IMR-90 (cell line): Measurements from ENCODE around the gene PTPRO. TPM values are rescaled to one million over a fixed set of nuclear protein-coding genes. Genes with fewer than 3 reads are reported as not detected.

Experiments used
- ATAC-seq: fragments of 200-7000 bp; cut with Tn5 transposase; 2 replicates; pipeline ENCODE4 v1.9.1; 2020; ENCODE audit warnings: low read depth, mild to moderate bottlenecking, moderate library complexity
- BruUV-seq: library from RNA; stranded (reverse); fragments of 400-500 nt; replicated peaks from 2 replicates; lab custom pipeline; 2021; lab: Mats Ljungman, UMichigan
- CTCF ChIA-PET: fragments of 300-600 bp; formaldehyde crosslinking; extraction: SDS; loops from one replicate; lab custom pipeline; 2021; ENCODE audit warnings: antibody characterized with exemption; lab: Yijun Ruan, JAX
- POLR2A ChIA-PET: fragments of 300-600 bp; sonication (Branson Sonifier 250); formaldehyde crosslinking; loops from one replicate; lab custom pipeline; 2022; ENCODE audit warnings: antibody characterized with exemption; ENCODE audit not compliant: unreplicated experiment; lab: Charles Lee
- DNase-seq: peaks from one replicate; pipeline ENCODE4 v3.0.0; 2013
- H2AFZ ChIP-seq: replicated peaks from 2 replicates; pipeline ENCODE3; 2013; ENCODE audit warnings: low read length, mild to moderate bottlenecking; ENCODE audit not compliant: poor library complexity
- H2AK5ac ChIP-seq: 2 replicates; pipeline ENCODE4 v1.6.1; 2013; ENCODE audit warnings: low read depth, low read length, inconsistent platforms
- H2AK9ac ChIP-seq: replicated peaks from 2 replicates; pipeline ENCODE3; 2013; ENCODE audit warnings: mild to moderate bottlenecking, low read depth, low read length, moderate library complexity; ENCODE audit not compliant: poor library complexity
- H2BK120ac ChIP-seq: 2 replicates; pipeline ENCODE4 v1.6.1; 2013; ENCODE audit warnings: low read depth, low read length, inconsistent platforms
- H2BK15ac ChIP-seq: 3 replicates; pipeline ENCODE4 v1.6.1; 2013; ENCODE audit warnings: low read depth, low read length, inconsistent platforms
- H2BK20ac ChIP-seq: 2 replicates; pipeline ENCODE4 v1.6.1; 2013; ENCODE audit warnings: low read depth, mild to moderate bottlenecking, inconsistent platforms, low read length, moderate library complexity
- H2BK5ac ChIP-seq: 2 replicates; pipeline ENCODE4 v1.6.1; 2013; ENCODE audit warnings: mild to moderate bottlenecking, low read depth, low read length, inconsistent platforms; ENCODE audit not compliant: poor library complexity, severe bottlenecking
- H3K14ac ChIP-seq: replicated peaks from 2 replicates; pipeline ENCODE4 v1.6.1; 2013; ENCODE audit warnings: low read depth, low read length, inconsistent platforms
- H3K18ac ChIP-seq: 2 replicates; pipeline ENCODE4 v1.6.1; 2013; ENCODE audit warnings: low read depth, low read length, control low read depth
- H3K23ac ChIP-seq: 2 replicates; pipeline ENCODE4 v1.6.1; 2013; ENCODE audit warnings: low read depth, low read length, inconsistent platforms
- H3K27ac ChIP-seq: 2 replicates; pipeline ENCODE4 v1.5.1; 2013; ENCODE audit warnings: mild to moderate bottlenecking, control low read depth, low read length; ENCODE audit not compliant: insufficient read depth
- H3K27me3 ChIP-seq: 2 replicates; pipeline ENCODE4 v1.6.1; 2013; ENCODE audit warnings: low read length; ENCODE audit not compliant: control insufficient read depth, insufficient read depth
- H3K36me3 ChIP-seq: 2 replicates; pipeline ENCODE4 v1.6.1; 2013; ENCODE audit warnings: low read length, mixed read lengths; ENCODE audit not compliant: control insufficient read depth, insufficient read depth
- H3K4ac ChIP-seq: 2 replicates; pipeline ENCODE4 v1.6.1; 2013; ENCODE audit warnings: low read depth, low read length, inconsistent platforms
- H3K4me1 ChIP-seq: 2 replicates; pipeline ENCODE4 v1.6.1; 2013; ENCODE audit warnings: low read length, mixed read lengths; ENCODE audit not compliant: control insufficient read depth, insufficient read depth
- H3K4me2 ChIP-seq: 2 replicates; pipeline ENCODE4 v1.6.1; 2013; ENCODE audit warnings: low read depth, mild to moderate bottlenecking, control low read depth, low read length, moderate library complexity
- H3K4me3 ChIP-seq: 2 replicates; pipeline ENCODE4 v1.5.1; 2013; ENCODE audit warnings: low read depth, mild to moderate bottlenecking, control low read depth, low read length, moderate library complexity; ENCODE audit not compliant: insufficient read depth
- H3K56ac ChIP-seq: 2 replicates; pipeline ENCODE4 v1.6.1; 2013; ENCODE audit warnings: low read length, inconsistent platforms; ENCODE audit not compliant: insufficient read depth; ENCODE audit errors: extremely low read depth
- H3K79me1 ChIP-seq, 2 experiments: 2 replicates each; pipeline ENCODE4 v1.6.1; 2013; ENCODE audit warnings: low read length in 2 of 2, inconsistent platforms in 1 of 2, low read depth in 1 of 2
- H3K9ac ChIP-seq: 2 replicates; pipeline ENCODE4 v1.6.1; 2013; ENCODE audit warnings: low read depth, low read length, control low read depth
- H3K9me1 ChIP-seq: 2 replicates; pipeline ENCODE4 v1.6.1; 2013; ENCODE audit warnings: low read length, inconsistent platforms; ENCODE audit not compliant: insufficient read depth
- H3K9me3 ChIP-seq: 2 replicates; pipeline ENCODE4 v1.6.1; 2013; ENCODE audit warnings: low read length; ENCODE audit not compliant: control insufficient read depth, insufficient read depth
- H4K20me1 ChIP-seq: 2 replicates; pipeline ENCODE4 v1.6.1; 2013; ENCODE audit warnings: low read length, inconsistent platforms; ENCODE audit not compliant: insufficient read depth
- H4K5ac ChIP-seq: 2 replicates; pipeline ENCODE4 v1.6.1; 2013; ENCODE audit warnings: mild to moderate bottlenecking, low read depth, low read length, control low read depth
- H4K8ac ChIP-seq, 2 experiments: 2 replicates each; pipeline ENCODE4 v1.6.1; 2013; ENCODE audit warnings: low read depth in 2 of 2, low read length in 2 of 2, control low read depth in 1 of 2, inconsistent platforms in 1 of 2
- H4K91ac ChIP-seq: 2 replicates; pipeline ENCODE4 v1.6.1; 2013; ENCODE audit warnings: low read depth, low read length, inconsistent platforms; ENCODE audit not compliant: insufficient read depth
- CHD1 ChIP-seq: IDR thresholded peaks from 2 replicates; pipeline ENCODE4 v1.6.1; 2012; ENCODE audit warnings: low read depth, low read length, improper control_type of control experiment
- FOS ChIP-seq: fragments of 150-350 bp; IDR thresholded peaks from 2 replicates; pipeline ENCODE4 v1.6.1; 2016; ENCODE audit warnings: low read depth, low read length
- MAFK ChIP-seq: IDR thresholded peaks from 2 replicates; pipeline ENCODE4 v1.6.1; 2012; ENCODE audit warnings: low read depth, low read length, improper control_type of control experiment
- MAZ ChIP-seq: IDR thresholded peaks from 2 replicates; pipeline ENCODE4 v1.6.1; 2012; ENCODE audit warnings: low read depth, mild to moderate bottlenecking, low read length, improper control_type of control experiment, moderate library complexity, borderline replicate concordance
- MXI1 ChIP-seq: IDR thresholded peaks from 2 replicates; pipeline ENCODE4 v1.6.1; 2012; ENCODE audit warnings: low read depth, mild to moderate bottlenecking, low read length, moderate library complexity, borderline replicate concordance
- NFE2L2 ChIP-seq: fragments of 150-350 bp; IDR thresholded peaks from 2 replicates; pipeline ENCODE4 v1.6.1; 2016; ENCODE audit warnings: low read depth, mild to moderate bottlenecking, low read length
- RAD21 ChIP-seq: IDR thresholded peaks from 2 replicates; pipeline ENCODE4 v1.6.1; 2012; ENCODE audit warnings: low read length, improper control_type of control experiment
- RCOR1 ChIP-seq: IDR thresholded peaks from 2 replicates; pipeline ENCODE4 v1.6.1; 2012; ENCODE audit warnings: mild to moderate bottlenecking, low read length, improper control_type of control experiment; ENCODE audit not compliant: insufficient replicate concordance
- USF2 ChIP-seq: fragments of 150-350 bp; IDR thresholded peaks from 2 replicates; pipeline ENCODE4 v1.6.1; 2017; ENCODE audit warnings: mild to moderate bottlenecking, antibody characterized with exemption, low read length, low read depth
- WGBS, 2 experiments: methylation state at CpG; one replicate each; pipeline versions ENCODE4 v1.1.5 to v1.1.7; 2013; ENCODE audit warnings: missing lambda C conversion rate in 2 of 2; ENCODE audit not compliant: insufficient read length in 1 of 2; ENCODE audit errors: extremely low coverage in 2 of 2; 5-methylcytosine and 5-hydroxymethylcytosine counted together
- dilution Hi-C: fragments of 300-500 bp; cut with HindIII; formaldehyde crosslinking; loops from one replicate; pipeline ENCODE4 v1.14.3; 2018; ENCODE audit warnings: low sequenced_read_pairs; ENCODE audit not compliant: unreplicated experiment
- in situ Hi-C: fragments of 300-500 bp; cut with MboI; formaldehyde crosslinking; loops from 3 replicates; pipeline ENCODE4 v1.14.3; 2019; ENCODE audit warnings: low sequenced_read_pairs, inconsistent platforms, mixed read lengths
- intact Hi-C: fragments of 100-400 bp; cut with micrococcal nuclease; formaldehyde crosslinking; loops from 2 replicates; pipeline ENCODE4 v1.10.0; 2022
- polyA plus RNA-seq, 3 experiments: library from polyadenylated mRNA; depleted of rRNA; stranded (reverse); fragments of >200 nt; gene quantifications; 2 replicates each; pipeline ENCODE4 v1.2.3, GENCODE V29; 2012; ENCODE audit warnings: low replicate concordance in 1 of 3
- total RNA-seq: library from RNA; depleted of rRNA; stranded (reverse); fragments of >200 nt; gene quantifications from 2 replicates; pipeline ENCODE4 v1.2.3, GENCODE V29; 2012

PTPRO gene
- total and polyA plus RNA-seq, 2 of the 4 experiments (the other 2 are of a cell fraction), result 0.03 to 0.18 TPM

GRCh38 chr12:15350643-15351042, 28.3 kb downstream of the PTPRO start:
- in situ Hi-C loops (no loop called here), dilution Hi-C loops (no loop called here), intact Hi-C loops (no loop called here)
- CTCF ChIA-PET, result no interaction called here
- Histone ChIP-seq H3K56ac (no peak overlapping the region), H4K91ac (no peak overlapping the region), H3K79me1 (no peaks in the 10 kb centered on the region), H3K27ac (no peak overlapping the region), H3K23ac (no peak overlapping the region), H3K9me1 (no peaks in the 10 kb centered on the region), H4K8ac (no peak overlapping the region), H3K4me1 (no peaks in the 10 kb centered on the region), H3K4me2 (no peak overlapping the region), H2BK120ac (no peak overlapping the region), H3K4ac (no peak overlapping the region), H2AFZ (no peak overlapping the region), H2AK5ac (no peak overlapping the region), H3K27me3 (no peaks in the 10 kb centered on the region), H3K36me3 (no peaks in the 10 kb centered on the region), H2BK20ac (no peak overlapping the region), H2BK15ac (no peak overlapping the region), H3K4me3 (no peak overlapping the region), H2AK9ac (no peak overlapping the region), H3K14ac (no peak overlapping the region), H4K5ac (no peak overlapping the region), H4K20me1 (no peaks in the 10 kb centered on the region), H3K9me3 (no peaks in the 10 kb centered on the region), H3K9ac (no peak overlapping the region), H3K18ac (no peak overlapping the region), H2BK5ac (no peak overlapping the region)
- DNase-seq (no peak), ATAC-seq (no peak)
- no TSS peak for BruUV-seq
- TF ChIP-seq MAZ (no peak), NFE2L2 (no peak), CHD1 (no peak), USF2 (no peak), RCOR1 (no peak), RAD21 (no peak), MAFK (no peak), MXI1 (no peak), FOS (no peak)
- no CpG with 5 or more reads among the region's 1 CpG for WGBS, 2 experiments
- POLR2A ChIA-PET, result no interaction called here
